K562 (cell line): ENCODE data around the gene RPTOR. TPM values are rescaled to one million over a fixed set of nuclear protein-coding genes. Genes with fewer than 3 reads are reported as not detected.
A peak's percentile ranks its signal among the peaks of the same experiment; 100 is the strongest.

Source experiments
- BACH1 ChIP-seq: fragments of 200-800 bp; sonication (Bioruptor generic); IDR thresholded peaks from 2 replicates; pipeline ENCODE4 v1.6.1; 2016; ENCODE audit warnings: missing genetic modification characterization, missing compliant biosample characterization
- CBFA2T2 ChIP-seq: fragments of 450-650 bp; conservative IDR thresholded peaks from 2 replicates; pipeline ENCODE4 v1.6.1; 2017; ENCODE audit warnings: mild to moderate bottlenecking
- CREM ChIP-seq: IDR thresholded peaks from 2 replicates; pipeline ENCODE4 v1.6.1; 2014; ENCODE audit warnings: antibody characterized with exemption, low read depth
- DNMT1 ChIP-seq: fragments of 450-650 bp; IDR thresholded peaks from 2 replicates; pipeline ENCODE4 v1.6.1; 2016; ENCODE audit warnings: antibody characterized with exemption, mild to moderate bottlenecking
- DPF2 ChIP-seq: fragments of 450-650 bp; IDR thresholded peaks from 2 replicates; pipeline ENCODE4 v1.6.1; 2016
- MTA3 ChIP-seq: fragments of 450-650 bp; formaldehyde crosslinking; IDR thresholded peaks from 2 replicates; pipeline ENCODE4 v1.6.1; 2017; ENCODE audit warnings: mild to moderate bottlenecking, borderline replicate concordance
- MXI1 ChIP-seq: IDR thresholded peaks from 2 replicates; pipeline ENCODE4 v1.6.1; 2011; ENCODE audit warnings: low read depth, mild to moderate bottlenecking, improper control_type of control experiment, low read length
- PHF21A ChIP-seq: fragments of 450-650 bp; IDR thresholded peaks from 2 replicates; pipeline ENCODE4 v1.6.1; 2017; ENCODE audit warnings: low read depth, borderline replicate concordance
- RBM34 ChIP-seq: fragments of 200-400 bp; formaldehyde crosslinking; IDR thresholded peaks from 2 replicates; pipeline ENCODE4 v1.6.1; 2018; ENCODE audit warnings: low read length, borderline replicate concordance; ENCODE audit not compliant: insufficient read depth
- TAF9B ChIP-seq: fragments of 450-650 bp; IDR thresholded peaks from 2 replicates; pipeline ENCODE4 v1.6.1; 2018; ENCODE audit warnings: mild to moderate bottlenecking; ENCODE audit not compliant: partially characterized antibody
- TCFL5 ChIP-seq: fragments of 250-450 bp; sonication (Bioruptor Pico); conservative IDR thresholded peaks from 2 replicates; pipeline ENCODE4 v1.6.1; 2021; ENCODE audit warnings: mild to moderate bottlenecking, moderate library complexity, matching md5 sums
- ZBTB1 ChIP-seq: sonication (generic); formaldehyde crosslinking; IDR thresholded peaks from 2 replicates; pipeline ENCODE4 v1.8.1; 2023; ENCODE audit warnings: missing genetic modification reagents, low read depth, mild to moderate bottlenecking, borderline replicate concordance
- polyA plus RNA-seq, 8 experiments: library from polyadenylated mRNA; depleted of rRNA in 4 of 8; stranded (reverse) in 5 of 8; unstranded in 3 of 8; fragments of >200 nt; fragmentation: Nextera tagmentation in 2 of 8; fragmentation: Illumina TruSeq in 1 of 8; extraction: Ambion mirVana in 2 of 8; extraction: Trizol in 1 of 8; gene quantifications; 2 replicates each; pipeline versions ENCODE4 v1.2.1 to v1.2.3, GENCODE V29; 2011 to 2014; ENCODE audit warnings: inconsistent platforms in 1 of 8, missing spikeins in 1 of 8
- total RNA-seq, 7 experiments: library from RNA; depleted of rRNA in 6 of 7; stranded (reverse); fragments of >200 nt in 6 of 7; fragmentation: Illumina TruSeq in 2 of 7; extraction: Trizol in 2 of 7; gene quantifications; 2 replicates each; pipeline versions ENCODE4 v1.2.1 to v1.2.3, GENCODE V29; 2011 to 2021; ENCODE audit warnings: low replicate concordance in 1 of 7
- TF ChIP-seq, protein P1 (sequence below): fragments of 450-650 bp; formaldehyde crosslinking; IDR thresholded peaks from 2 replicates; pipeline ENCODE4 v1.4.0; 2020; ENCODE audit warnings: mild to moderate bottlenecking
- TF ChIP-seq, protein P2 (sequence below): fragments of 450-650 bp; formaldehyde crosslinking; conservative IDR thresholded peaks from 2 replicates; pipeline ENCODE4 v1.4.0; 2022; ENCODE audit warnings: mild to moderate bottlenecking, missing genetic modification characterization
- TF ChIP-seq, protein P3 (sequence below): sonication (generic); formaldehyde crosslinking; IDR thresholded peaks from 2 replicates; pipeline ENCODE4 v1.8.1; 2022; ENCODE audit warnings: missing genetic modification reagents
- TF ChIP-seq, protein P4 (sequence below), 2 experiments: IDR thresholded peaks; 2 replicates each; pipeline ENCODE4 v1.6.1; 2012; ENCODE audit warnings: improper control_type of control experiment in 2 of 2, low read depth in 2 of 2, low read length in 2 of 2, borderline replicate concordance in 1 of 2
- TF ChIP-seq, protein P5 (sequence below): fragments of 450-650 bp; IDR thresholded peaks from 2 replicates; pipeline ENCODE4 v1.6.1; 2016; ENCODE audit warnings: antibody characterized with exemption
- TF ChIP-seq, protein P6 (sequence below): sonication (generic); formaldehyde crosslinking; IDR thresholded peaks from 2 replicates; pipeline ENCODE4 v1.9.0; 2022; ENCODE audit warnings: mild to moderate bottlenecking, missing genetic modification reagents

The RPTOR gene
- total and polyA plus RNA-seq, 9 of the 15 experiments (the other 6 are each of a cell fraction or from before 2014, with no cell fraction given): 0.24 to 54.1 (median 10.2) TPM

DNA sequence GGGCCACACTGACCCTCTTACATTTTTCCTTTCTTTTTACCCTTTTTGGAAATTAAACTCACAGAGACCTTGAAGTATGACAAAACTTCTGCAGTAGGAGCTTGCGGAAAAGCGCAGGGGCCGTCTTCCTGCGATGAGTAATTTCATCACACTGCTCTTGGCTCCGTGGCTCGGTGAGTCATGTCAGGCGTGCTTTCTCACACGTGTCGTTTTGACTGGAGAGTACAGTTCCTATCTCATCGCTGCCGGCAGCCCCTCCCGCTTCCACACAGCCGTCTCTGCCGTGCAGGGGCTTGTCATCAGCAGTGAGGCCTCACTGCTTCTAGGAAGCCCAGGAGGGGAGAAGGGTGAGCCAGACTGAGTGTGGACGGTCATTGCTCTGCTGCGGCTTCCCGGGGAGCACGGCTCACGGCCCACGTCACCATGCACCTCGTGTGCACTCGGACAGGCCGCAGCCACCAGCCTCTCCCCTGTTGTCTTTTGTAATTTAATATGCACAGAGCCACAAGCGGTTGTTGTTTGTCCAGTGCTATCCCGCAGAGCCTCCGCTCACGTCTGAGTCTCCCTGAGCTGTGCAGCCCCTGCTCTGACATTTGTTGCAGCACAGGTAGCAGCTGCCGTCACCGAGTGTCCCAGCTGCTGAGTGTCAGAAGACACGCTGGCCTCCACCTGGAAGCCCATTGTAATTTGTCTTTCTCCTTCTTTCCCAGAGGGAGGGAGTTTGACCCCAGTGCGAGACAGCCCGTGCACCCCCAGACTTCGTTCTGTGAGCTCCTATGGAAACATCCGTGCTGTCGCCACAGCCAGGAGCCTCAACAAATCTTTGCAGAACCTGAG, 347.6 kb downstream of the RPTOR start (continued):
- TF ChIP-seq, protein P1, sequence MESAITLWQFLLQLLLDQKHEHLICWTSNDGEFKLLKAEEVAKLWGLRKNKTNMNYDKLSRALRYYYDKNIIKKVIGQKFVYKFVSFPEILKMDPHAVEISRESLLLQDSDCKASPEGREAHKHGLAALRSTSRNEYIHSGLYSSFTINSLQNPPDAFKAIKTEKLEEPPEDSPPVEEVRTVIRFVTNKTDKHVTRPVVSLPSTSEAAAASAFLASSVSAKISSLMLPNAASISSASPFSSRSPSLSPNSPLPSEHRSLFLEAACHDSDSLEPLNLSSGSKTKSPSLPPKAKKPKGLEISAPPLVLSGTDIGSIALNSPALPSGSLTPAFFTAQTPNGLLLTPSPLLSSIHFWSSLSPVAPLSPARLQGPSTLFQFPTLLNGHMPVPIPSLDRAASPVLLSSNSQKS: no peak
- TF ChIP-seq MXI1 (0 out of 2 replicates have a peak, but pooled peaks have one; percentile 14), TCFL5 (CRISPR knock-in tag) (no peak), DPF2 (peak; percentile 83), MTA3 (peak; percentile 54; the same call in 1 of the 2 replicates), RBM34 (no peak), ZBTB1 (CRISPR knock-in tag) (no peak), BACH1 (tag) (0 out of 2 replicates have a peak, but pooled peaks have one; percentile 19), TAF9B (peak; percentile 83), PHF21A (peak; percentile 3; the same call in 1 of the 2 replicates), DNMT1 (no peak), CREM (peak; percentile 72), CBFA2T2 (peak; percentile 32; the same call in 1 of the 2 replicates)
- TF ChIP-seq, protein P2, sequence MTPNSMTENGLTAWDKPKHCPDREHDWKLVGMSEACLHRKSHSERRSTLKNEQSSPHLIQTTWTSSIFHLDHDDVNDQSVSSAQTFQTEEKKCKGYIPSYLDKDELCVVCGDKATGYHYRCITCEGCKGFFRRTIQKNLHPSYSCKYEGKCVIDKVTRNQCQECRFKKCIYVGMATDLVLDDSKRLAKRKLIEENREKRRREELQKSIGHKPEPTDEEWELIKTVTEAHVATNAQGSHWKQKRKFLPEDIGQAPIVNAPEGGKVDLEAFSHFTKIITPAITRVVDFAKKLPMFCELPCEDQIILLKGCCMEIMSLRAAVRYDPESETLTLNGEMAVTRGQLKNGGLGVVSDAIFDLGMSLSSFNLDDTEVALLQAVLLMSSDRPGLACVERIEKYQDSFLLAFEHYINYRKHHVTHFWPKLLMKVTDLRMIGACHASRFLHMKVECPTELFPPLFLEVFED: 0 out of 2 replicates have a peak, but pooled peaks have one; percentile 31
- TF ChIP-seq, protein P3, sequence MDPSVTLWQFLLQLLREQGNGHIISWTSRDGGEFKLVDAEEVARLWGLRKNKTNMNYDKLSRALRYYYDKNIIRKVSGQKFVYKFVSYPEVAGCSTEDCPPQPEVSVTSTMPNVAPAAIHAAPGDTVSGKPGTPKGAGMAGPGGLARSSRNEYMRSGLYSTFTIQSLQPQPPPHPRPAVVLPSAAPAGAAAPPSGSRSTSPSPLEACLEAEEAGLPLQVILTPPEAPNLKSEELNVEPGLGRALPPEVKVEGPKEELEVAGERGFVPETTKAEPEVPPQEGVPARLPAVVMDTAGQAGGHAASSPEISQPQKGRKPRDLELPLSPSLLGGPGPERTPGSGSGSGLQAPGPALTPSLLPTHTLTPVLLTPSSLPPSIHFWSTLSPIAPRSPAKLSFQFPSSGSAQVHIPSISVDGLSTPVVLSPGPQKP: no peak
- TF ChIP-seq, protein P4, sequence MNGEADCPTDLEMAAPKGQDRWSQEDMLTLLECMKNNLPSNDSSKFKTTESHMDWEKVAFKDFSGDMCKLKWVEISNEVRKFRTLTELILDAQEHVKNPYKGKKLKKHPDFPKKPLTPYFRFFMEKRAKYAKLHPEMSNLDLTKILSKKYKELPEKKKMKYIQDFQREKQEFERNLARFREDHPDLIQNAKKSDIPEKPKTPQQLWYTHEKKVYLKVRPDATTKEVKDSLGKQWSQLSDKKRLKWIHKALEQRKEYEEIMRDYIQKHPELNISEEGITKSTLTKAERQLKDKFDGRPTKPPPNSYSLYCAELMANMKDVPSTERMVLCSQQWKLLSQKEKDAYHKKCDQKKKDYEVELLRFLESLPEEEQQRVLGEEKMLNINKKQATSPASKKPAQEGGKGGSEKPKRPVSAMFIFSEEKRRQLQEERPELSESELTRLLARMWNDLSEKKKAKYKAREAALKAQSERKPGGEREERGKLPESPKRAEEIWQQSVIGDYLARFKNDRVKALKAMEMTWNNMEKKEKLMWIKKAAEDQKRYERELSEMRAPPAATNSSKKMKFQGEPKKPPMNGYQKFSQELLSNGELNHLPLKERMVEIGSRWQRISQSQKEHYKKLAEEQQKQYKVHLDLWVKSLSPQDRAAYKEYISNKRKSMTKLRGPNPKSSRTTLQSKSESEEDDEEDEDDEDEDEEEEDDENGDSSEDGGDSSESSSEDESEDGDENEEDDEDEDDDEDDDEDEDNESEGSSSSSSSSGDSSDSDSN (IDR thresholded peaks at IDR 0.05; ENCODE audit: borderline replicate concordance in 1 of 2, low read depth in 2 of 2, low read length in 2 of 2): peak in 1 of 2 experiments; percentile 76; a peak in 2 of 4 replicates
- TF ChIP-seq, protein P5, sequence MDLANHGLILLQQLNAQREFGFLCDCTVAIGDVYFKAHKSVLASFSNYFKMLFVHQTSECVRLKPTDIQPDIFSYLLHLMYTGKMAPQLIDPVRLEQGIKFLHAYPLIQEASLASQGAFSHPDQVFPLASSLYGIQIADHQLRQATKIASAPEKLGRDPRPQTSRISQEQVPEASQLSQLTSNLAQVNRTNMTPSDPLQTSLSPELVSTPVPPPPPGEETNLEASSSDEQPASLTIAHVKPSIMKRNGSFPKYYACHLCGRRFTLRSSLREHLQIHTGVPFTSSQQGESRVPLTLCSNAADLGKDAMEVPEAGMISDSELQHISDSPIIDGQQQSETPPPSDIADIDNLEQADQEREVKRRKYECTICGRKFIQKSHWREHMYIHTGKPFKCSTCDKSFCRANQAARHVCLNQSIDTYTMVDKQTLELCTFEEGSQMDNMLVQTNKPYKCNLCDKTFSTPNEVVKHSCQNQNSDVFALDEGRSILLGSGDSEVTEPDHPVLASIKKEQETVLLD: peak; percentile 40; the same call in 1 of the 2 replicates
- TF ChIP-seq, protein P6, sequence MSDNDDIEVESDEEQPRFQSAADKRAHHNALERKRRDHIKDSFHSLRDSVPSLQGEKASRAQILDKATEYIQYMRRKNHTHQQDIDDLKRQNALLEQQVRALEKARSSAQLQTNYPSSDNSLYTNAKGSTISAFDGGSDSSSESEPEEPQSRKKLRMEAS (CRISPR knock-in tag): peak; percentile 92
